ENCODE data around the gene FCN1. TPM values are rescaled to one million over a fixed set of nuclear protein-coding genes. Genes with fewer than 3 reads are reported as not detected.

FCN1 gene
- total RNA-seq, 1 donor = not detected

DNA sequence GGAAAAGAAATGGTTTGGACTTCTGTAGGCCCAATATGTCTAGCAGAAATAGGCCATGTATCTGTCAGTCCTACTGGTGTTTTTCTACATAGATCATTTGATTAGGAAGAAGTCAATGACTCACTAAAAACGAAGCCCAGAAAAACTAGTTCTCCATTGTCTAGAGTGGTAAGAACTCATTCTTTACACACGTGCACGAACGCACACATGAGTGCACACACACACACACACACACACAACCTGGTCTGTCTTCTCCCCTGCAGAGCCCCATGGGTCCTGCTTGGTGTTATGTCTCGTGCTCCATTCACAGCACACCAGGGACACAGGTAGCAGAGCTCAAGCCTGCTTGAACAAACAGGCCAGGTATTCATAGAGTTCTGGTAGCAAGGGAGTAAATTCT, 14.9 kb upstream of the FCN1 start:
- DNase-seq (ENCODE audit: low read depth) = no peak
- H3K4me3 ChIP-seq (ENCODE audit: low read depth, low read length) = no peak overlapping the region
- TF ChIP-seq, protein P1, sequence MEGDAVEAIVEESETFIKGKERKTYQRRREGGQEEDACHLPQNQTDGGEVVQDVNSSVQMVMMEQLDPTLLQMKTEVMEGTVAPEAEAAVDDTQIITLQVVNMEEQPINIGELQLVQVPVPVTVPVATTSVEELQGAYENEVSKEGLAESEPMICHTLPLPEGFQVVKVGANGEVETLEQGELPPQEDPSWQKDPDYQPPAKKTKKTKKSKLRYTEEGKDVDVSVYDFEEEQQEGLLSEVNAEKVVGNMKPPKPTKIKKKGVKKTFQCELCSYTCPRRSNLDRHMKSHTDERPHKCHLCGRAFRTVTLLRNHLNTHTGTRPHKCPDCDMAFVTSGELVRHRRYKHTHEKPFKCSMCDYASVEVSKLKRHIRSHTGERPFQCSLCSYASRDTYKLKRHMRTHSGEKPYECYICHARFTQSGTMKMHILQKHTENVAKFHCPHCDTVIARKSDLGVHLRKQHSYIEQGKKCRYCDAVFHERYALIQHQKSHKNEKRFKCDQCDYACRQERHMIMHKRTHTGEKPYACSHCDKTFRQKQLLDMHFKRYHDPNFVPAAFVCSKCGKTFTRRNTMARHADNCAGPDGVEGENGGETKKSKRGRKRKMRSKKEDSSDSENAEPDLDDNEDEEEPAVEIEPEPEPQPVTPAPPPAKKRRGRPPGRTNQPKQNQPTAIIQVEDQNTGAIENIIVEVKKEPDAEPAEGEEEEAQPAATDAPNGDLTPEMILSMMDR (IDR thresholded peaks at IDR 0.05; ENCODE audit: insufficient read depth, low read depth, low read length) = no peak

DNA sequence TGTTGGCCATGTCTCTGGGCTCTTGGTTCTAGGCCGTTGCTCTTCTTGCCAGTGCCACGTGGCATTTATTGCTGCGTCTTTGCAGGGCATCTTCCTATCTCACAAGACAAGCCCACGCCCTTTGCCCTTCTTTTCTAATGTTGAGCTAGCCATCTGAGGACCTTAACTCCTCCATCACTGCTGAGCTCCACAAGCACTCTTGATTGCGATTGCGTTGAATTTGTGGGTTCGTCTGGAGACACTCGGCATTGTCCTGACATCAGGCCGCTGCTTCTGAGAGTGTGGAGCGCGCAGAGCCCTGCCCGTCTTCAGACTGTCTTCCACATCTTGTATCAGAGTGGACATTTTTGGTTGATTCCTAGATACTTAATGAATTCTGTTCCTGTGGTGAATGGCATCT, 14.5 kb upstream of the FCN1 start:
- no peak for DNase-seq (ENCODE audit: low read depth)
- TF ChIP-seq, protein P1 (IDR thresholded peaks at IDR 0.05; ENCODE audit: insufficient read depth, low read depth, low read length) = no peak
- H3K4me3 ChIP-seq (ENCODE audit: low read depth, low read length) = no peak overlapping the region

DNA sequence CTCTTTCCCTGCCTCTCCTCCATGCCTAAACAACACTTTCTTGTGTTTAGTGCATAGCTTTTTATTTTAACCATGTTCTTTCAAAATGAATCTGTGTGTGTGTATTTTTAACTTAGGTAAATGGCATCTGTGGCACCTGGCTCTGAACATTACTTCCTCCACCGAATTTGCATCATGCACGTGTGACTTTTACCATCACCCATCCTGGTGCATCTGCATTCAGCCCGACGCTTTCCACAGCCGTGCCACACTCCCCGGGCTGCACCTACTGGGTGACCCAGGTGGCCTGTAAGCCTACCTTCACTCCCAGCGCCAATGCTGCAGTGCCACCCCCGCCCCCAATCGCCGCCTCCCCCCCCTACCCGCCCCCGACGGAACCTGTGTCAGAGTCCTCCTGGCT, 12.7 kb upstream of the FCN1 start:
- no peak overlapping the region for H3K4me3 ChIP-seq (ENCODE audit: low read depth, low read length)
- DNase-seq (ENCODE audit: low read depth) = no peak
- TF ChIP-seq, protein P1 (IDR thresholded peaks at IDR 0.05; ENCODE audit: insufficient read depth, low read depth, low read length) = no peak

DNA sequence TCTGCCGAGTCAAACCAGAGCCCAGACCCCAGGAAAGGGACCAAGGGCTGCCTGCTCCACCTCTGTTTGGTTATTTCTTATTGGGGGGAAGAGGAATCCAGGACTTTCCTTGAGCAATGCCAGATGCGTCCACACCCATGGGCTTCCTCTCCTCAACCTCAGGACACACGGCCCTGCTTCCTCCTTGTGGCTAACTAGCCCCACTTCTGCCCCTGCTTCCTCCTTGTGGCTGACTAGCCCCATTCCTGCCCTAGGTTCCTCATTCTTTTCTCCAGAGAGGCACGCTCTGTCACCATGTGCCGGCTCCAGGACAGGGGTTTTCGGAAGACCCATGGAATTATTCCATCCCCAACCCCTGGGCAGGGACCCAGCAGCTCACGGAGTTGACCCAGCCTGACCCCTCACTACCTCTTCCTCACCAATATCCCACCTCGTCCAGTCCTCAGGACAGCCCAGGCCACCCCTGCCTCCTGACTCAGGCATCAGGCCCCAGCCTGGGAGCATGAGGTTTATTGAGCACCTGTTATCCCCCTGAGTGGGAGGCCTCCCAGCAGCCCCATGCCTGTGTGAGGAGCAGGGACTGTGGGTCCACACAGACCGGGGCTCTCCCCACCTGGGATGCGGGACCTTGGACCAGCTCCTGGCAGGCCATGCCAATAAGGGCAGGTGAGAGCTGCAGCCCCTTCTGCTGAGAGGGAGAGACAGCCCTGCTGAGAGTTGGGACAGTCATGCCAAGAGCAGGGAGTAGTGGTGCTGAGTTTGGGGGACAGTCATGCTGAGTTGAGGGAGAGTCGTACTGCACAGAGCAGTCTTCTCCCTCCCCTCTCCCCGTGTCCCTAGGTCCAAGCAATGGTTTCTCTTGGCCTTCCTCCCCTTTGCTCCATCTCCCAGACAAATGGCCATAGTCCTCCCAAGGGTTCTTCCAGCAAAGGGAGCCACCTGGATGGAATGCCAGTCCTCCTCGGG, 11.8 kb upstream of the FCN1 start:
- no peak overlapping the region for H3K4me3 ChIP-seq (ENCODE audit: low read depth, low read length)
- TF ChIP-seq, protein P1 (IDR thresholded peaks at IDR 0.05; ENCODE audit: insufficient read depth, low read depth, low read length) = no peak
- DNase-seq (ENCODE audit: low read depth) = no peak

DNA sequence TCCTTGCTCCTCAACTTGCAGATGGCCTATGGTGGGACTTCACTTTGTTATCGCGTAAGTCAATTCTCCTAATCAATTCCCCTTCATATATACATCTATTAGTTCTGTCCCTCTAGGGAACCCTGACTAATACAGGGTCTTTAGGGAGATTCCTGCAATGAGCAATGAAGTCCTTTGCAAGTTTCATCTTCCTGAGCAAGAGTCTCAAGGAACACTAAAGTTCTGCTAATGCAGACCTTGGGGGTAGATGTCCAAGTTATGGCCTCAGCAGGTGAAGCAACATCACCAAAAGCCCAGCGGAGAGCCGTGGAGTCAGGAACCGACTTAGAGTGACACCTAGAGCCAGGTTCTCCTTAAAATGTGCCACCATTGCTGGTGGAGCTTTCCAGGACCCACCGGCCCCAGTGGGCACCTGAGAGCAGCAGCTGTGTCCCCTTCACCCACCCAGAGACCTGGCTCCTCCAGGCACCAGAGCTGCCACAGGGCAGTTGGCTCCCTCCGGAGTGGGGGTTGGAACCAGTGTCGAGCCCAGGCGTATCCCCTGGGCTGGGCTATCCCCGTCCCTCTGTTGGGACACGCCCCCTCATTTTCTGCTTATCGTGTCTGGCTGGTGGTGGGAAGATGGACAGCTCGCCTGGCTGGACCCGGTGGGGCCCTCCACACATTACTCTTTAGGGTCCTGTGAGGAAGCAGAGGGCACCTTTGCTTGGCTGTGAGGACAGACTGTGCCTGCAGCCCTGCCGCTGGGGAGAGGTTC, 10.9 kb upstream of the FCN1 start:
- no peak overlapping the region for H3K4me3 ChIP-seq (ENCODE audit: low read depth, low read length)
- no peak for DNase-seq (ENCODE audit: low read depth)
- TF ChIP-seq, protein P1 (IDR thresholded peaks at IDR 0.05; ENCODE audit: insufficient read depth, low read depth, low read length) = no peak

DNA sequence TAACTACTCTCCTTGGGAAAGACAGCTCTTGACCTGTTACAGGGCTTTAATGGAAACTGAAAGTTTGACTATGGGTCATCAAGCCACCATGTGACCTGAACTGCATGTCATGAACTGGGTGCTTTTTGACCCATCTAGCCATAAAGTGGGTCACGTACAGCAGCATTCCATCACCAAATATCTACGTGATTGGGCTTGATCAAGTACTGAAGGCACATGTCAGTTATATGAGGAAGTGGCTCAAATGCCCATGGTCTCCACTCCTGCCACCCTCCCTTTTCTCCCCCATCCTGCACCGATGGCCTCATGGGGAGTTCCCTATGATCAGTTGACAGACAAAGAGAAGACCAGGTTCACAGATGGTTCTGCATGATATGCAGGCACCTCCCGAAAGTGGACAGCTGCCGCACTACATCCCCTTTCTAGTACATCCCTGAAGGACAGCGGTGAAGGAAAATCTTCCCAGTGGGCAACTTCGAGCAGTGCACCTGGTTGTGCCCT, 7.3 kb upstream of the FCN1 start:
- TF ChIP-seq, protein P1 (IDR thresholded peaks at IDR 0.05; ENCODE audit: insufficient read depth, low read depth, low read length) = no peak
- H3K4me3 ChIP-seq (ENCODE audit: low read depth, low read length) = no peak overlapping the region
- DNase-seq (ENCODE audit: low read depth) = no peak

All from fibroblast of villous mesenchyme (primary cell).